K562 (cell line): Measurements from ENCODE around the gene BACE1-AS. TPM values are rescaled to one million over a fixed set of nuclear protein-coding genes. Genes with fewer than 3 reads are reported as not detected.

ENCODE experiments used
- ATAC-seq: fragments of 200-7000 bp; cut with Tn5 transposase; 3 replicates; pipeline ENCODE4 v1.9.1; 2020; ENCODE audit warnings: moderate library complexity
- BruUV-seq: library from RNA; stranded (reverse); fragments of 400-500 nt; replicated peaks from 2 replicates; lab custom pipeline; 2021; lab: Mats Ljungman, UMichigan
- CTCF ChIA-PET: fragments of 300-600 bp; formaldehyde crosslinking; extraction: SDS; loops from one replicate; lab custom pipeline; 2021; ENCODE audit warnings: low intra/inter-chr PET ratio; lab: Yijun Ruan, JAX
- POLR2A ChIA-PET: fragments of 300-600, 350-650 bp; sonication (Branson Sonifier 250); formaldehyde crosslinking; extraction: SDS; loops from one replicate; lab custom pipeline; 2021; ENCODE audit warnings: antibody characterized with exemption, inconsistent platforms; lab: Yijun Ruan, JAX
- DNase-seq, 4 experiments: peaks; one replicate each; pipeline versions ENCODE4 v3.0.0 to v3.0.0-alpha.2; 2011 to 2018; ENCODE audit warnings: low spot score in 3 of 4, mixed read lengths in 3 of 4; ENCODE audit errors: extremely low read depth in 1 of 4
- FAIRE-seq: peaks from 2 replicates; lab custom pipeline; 2011; peaks lifted over from hg19 to GRCh38; lab: Jason Lieb, UNC
- H2AFZ ChIP-seq: 2 replicates; pipeline ENCODE4 v1.6.0; 2011; ENCODE audit warnings: low read depth, low read length, control low read depth, inconsistent platforms
- H3K27ac ChIP-seq: fragments of 200-600 bp; 3 replicates; pipeline ENCODE4 v1.8.0; 2011; ENCODE audit warnings: low read depth, mild to moderate bottlenecking, control low read depth, inconsistent platforms, low read length, moderate library complexity, mixed read lengths; ENCODE audit errors: extremely low read depth
- H3K27me3 ChIP-seq, 2 experiments: fragments of 300-600 bp in 1 of 2; 2 replicates in 1 of 2; 3 replicates in 1 of 2; pipeline versions ENCODE4 v1.6.0 to v1.8.0; 2011; ENCODE audit warnings: inconsistent platforms in 2 of 2, low read length in 2 of 2, mild to moderate bottlenecking in 1 of 2, mixed read lengths in 1 of 2, moderate library complexity in 1 of 2; ENCODE audit not compliant: control insufficient read depth in 2 of 2, insufficient read depth in 2 of 2
- H3K36me3 ChIP-seq: fragments of 300-600 bp; 3 replicates; pipeline ENCODE4 v1.8.0; 2011; ENCODE audit warnings: mild to moderate bottlenecking, low read length, inconsistent platforms; ENCODE audit not compliant: control insufficient read depth, insufficient read depth
- H3K4me1 ChIP-seq, 2 experiments: fragments of 200-600 bp in 1 of 2; replicated peaks in 1 of 2; 2 replicates in 1 of 2; 3 replicates in 1 of 2; pipeline versions ENCODE4 v1.5.1 to v1.8.0; 2011; ENCODE audit warnings: inconsistent platforms in 2 of 2, low read length in 2 of 2, mild to moderate bottlenecking in 1 of 2, mixed read lengths in 1 of 2, moderate library complexity in 1 of 2; ENCODE audit not compliant: control insufficient read depth in 2 of 2, insufficient read depth in 2 of 2
- H3K4me2 ChIP-seq: 2 replicates; pipeline ENCODE4 v1.6.1; 2011; ENCODE audit warnings: low read length, control low read depth, inconsistent platforms, mixed read lengths; ENCODE audit not compliant: insufficient read depth
- H3K4me3 ChIP-seq: fragments of 200-600 bp; sonication (generic), shearing (Covaris generic); 2 replicates; pipeline ENCODE4 v1.5.1; 2016; ENCODE audit warnings: control low read depth, inconsistent platforms
- H3K79me2 ChIP-seq: fragments of 200-600 bp; 3 replicates; pipeline ENCODE4 v1.8.0; 2011; ENCODE audit warnings: low read length, inconsistent platforms; ENCODE audit not compliant: control insufficient read depth, insufficient read depth
- H3K9ac ChIP-seq, 2 experiments: 2 replicates each; pipeline versions ENCODE4 v1.6.0 to v1.6.1; 2011; ENCODE audit warnings: low read depth in 2 of 2, low read length in 2 of 2, control low read depth in 1 of 2, inconsistent platforms in 1 of 2, mild to moderate bottlenecking in 1 of 2, mixed read lengths in 1 of 2; ENCODE audit not compliant: insufficient read depth in 1 of 2
- H3K9me1 ChIP-seq: one replicate; pipeline ENCODE4 v1.6.0; 2011; ENCODE audit warnings: inconsistent platforms, mild to moderate bottlenecking, low read length, moderate library complexity; ENCODE audit not compliant: control insufficient read depth, insufficient read depth
- H3K9me3 ChIP-seq: replicated peaks from 2 replicates; pipeline ENCODE4 v1.5.1; 2011; ENCODE audit warnings: low read depth, low read length, inconsistent platforms; ENCODE audit not compliant: control insufficient read depth, insufficient read depth
- H4K20me1 ChIP-seq: replicated peaks from 2 replicates; pipeline ENCODE4 v1.6.1; 2011; ENCODE audit warnings: low read length, inconsistent platforms, mixed read lengths; ENCODE audit not compliant: control insufficient read depth, insufficient read depth
- BCOR ChIP-seq: fragments of 450-650 bp; IDR thresholded peaks from 2 replicates; pipeline ENCODE4 v1.6.1; 2016
- MXD1 ChIP-seq: fragments of 250-450 bp; sonication (Bioruptor Pico); IDR thresholded peaks from 2 replicates; pipeline ENCODE4 v1.8.0; 2021; ENCODE audit warnings: borderline replicate concordance, mild to moderate bottlenecking, moderate library complexity; ENCODE audit not compliant: poor library complexity, severe bottlenecking
- NCOR1 ChIP-seq: fragments of 450-650 bp; IDR thresholded peaks from 2 replicates; pipeline ENCODE4 v1.6.1; 2016; ENCODE audit warnings: mild to moderate bottlenecking, moderate library complexity
- NFXL1 ChIP-seq: fragments of 450-650 bp; formaldehyde crosslinking; IDR thresholded peaks from 2 replicates; pipeline ENCODE4 v1.4.0; 2021; ENCODE audit warnings: mild to moderate bottlenecking
- PREB ChIP-seq: sonication (generic); formaldehyde crosslinking; IDR thresholded peaks from 2 replicates; pipeline ENCODE4 v1.8.1; 2023; ENCODE audit warnings: mild to moderate bottlenecking, missing genetic modification reagents
- SMAD4 ChIP-seq: fragments of 250-450 bp; sonication (Bioruptor Pico); conservative IDR thresholded peaks from 2 replicates; pipeline ENCODE4 v1.8.0; 2021; ENCODE audit warnings: inconsistent platforms, mild to moderate bottlenecking, moderate library complexity
- ZKSCAN8 ChIP-seq: fragments of 200-800 bp; sonication (Bioruptor generic); IDR thresholded peaks from 2 replicates; pipeline ENCODE4 v1.6.1; 2016; ENCODE audit warnings: missing genetic modification characterization, missing compliant biosample characterization
- WGBS: fragments of 100-300 bp; shearing (Covaris generic); methylation state at CpG from one replicate; pipeline ENCODE4 v1.1.6; 2016; ENCODE audit warnings: low coverage, mixed read lengths; ENCODE audit not compliant: insufficient coverage; ENCODE audit errors: missing lambda C conversion rate; 5-methylcytosine and 5-hydroxymethylcytosine counted together
- in situ Hi-C: fragments of 300-500 bp; cut with MboI; formaldehyde crosslinking; loops from 4 replicates; pipeline ENCODE4 v1.15.0; 2018; ENCODE audit warnings: inconsistent platforms, mixed read lengths
- intact Hi-C: fragments of 100-400 bp; cut with micrococcal nuclease; formaldehyde crosslinking; loops from 2 replicates; pipeline ENCODE4 v1.14.2; 2022
- polyA plus RNA-seq, 8 experiments: library from polyadenylated mRNA; depleted of rRNA in 4 of 8; stranded (reverse) in 5 of 8; unstranded in 3 of 8; fragments of >200 nt; fragmentation: Nextera tagmentation in 2 of 8; fragmentation: Illumina TruSeq in 1 of 8; extraction: Ambion mirVana in 2 of 8; extraction: Trizol in 1 of 8; gene quantifications; 2 replicates each; pipeline versions ENCODE4 v1.2.1 to v1.2.3, GENCODE V29; 2011 to 2014; ENCODE audit warnings: inconsistent platforms in 1 of 8, missing spikeins in 1 of 8
- total RNA-seq, 7 experiments: library from RNA; depleted of rRNA in 6 of 7; stranded (reverse); fragments of >200 nt in 6 of 7; fragmentation: Illumina TruSeq in 2 of 7; extraction: Trizol in 2 of 7; gene quantifications; 2 replicates each; pipeline versions ENCODE4 v1.2.1 to v1.2.3, GENCODE V29; 2011 to 2021; ENCODE audit warnings: low replicate concordance in 1 of 7

The BACE1-AS gene
- total and polyA plus RNA-seq, 9 of the 15 experiments (the other 6 are each of a cell fraction or from before 2014, with no cell fraction given): 2.2 to 8.2 (median 3.8) TPM

- H3K79me2 ChIP-seq: no peaks in the 10 kb centered on the region; the same call in 2 of the 3 replicates
Measured at GRCh38 chr11:117256573-117256972, 34.6 kb upstream of the BACE1-AS start.

More at GRCh38 chr11:117256573-117256972, 34.6 kb upstream of the BACE1-AS start:
- ATAC-seq: no peak
- H3K9me3 ChIP-seq: no peaks in the 10 kb centered on the region
- DNase-seq: no peak
- intact Hi-C loops: no loop called here
- no peak for FAIRE-seq
- peaks cover 17% of the 10 kb centered on the region; the same call in 2 of the 3 replicates for H3K36me3 ChIP-seq
- no peak for TF ChIP-seq BCOR
- no peak for TF ChIP-seq MXD1 (CRISPR knock-in tag)
- TF ChIP-seq NCOR1: no peak
- TF ChIP-seq SMAD4 (CRISPR knock-in tag): no peak
- no peak for TF ChIP-seq PREB
- no peak for TF ChIP-seq ZKSCAN8
- TF ChIP-seq NFXL1: no peak
- TF ChIP-seq, all 486 proteins: peak for 0
- no peak overlapping the region for H3K4me3 ChIP-seq
- H3K4me2 ChIP-seq: no peak overlapping the region
- H3K4me1 ChIP-seq: no peaks in the 10 kb centered on the region
- ChIA-PET CTCF (no interaction called here), POLR2A (interaction anchor here (0.6 kb wide), 1 partner anchor 32 kb away, joined by 3 read pairs; no protein-coding TSS in a partner anchor)
- WGBS: 54% methylated on average over 2 of the region's 2 CpGs
- no TSS peak for BruUV-seq
- H3K27ac ChIP-seq: no peak overlapping the region
- no peaks in the 10 kb centered on the region for H4K20me1 ChIP-seq
- H3K9ac ChIP-seq: no peak overlapping the region
- no peak overlapping the region for H2AFZ ChIP-seq
- H3K27me3 ChIP-seq: no peaks in the 10 kb centered on the region
- in situ Hi-C loops: no loop called here
- no peaks in the 10 kb centered on the region for H3K9me1 ChIP-seq
